SH-SY5Y (cell line): ENCODE results near the gene COL18A1.

Experiments used
- GATA2 ChIP-seq: IDR thresholded peaks from 2 replicates; pipeline ENCODE4 v1.6.1; 2011; ENCODE audit warnings: mild to moderate bottlenecking, low read depth, low read length
- GATA3 ChIP-seq: IDR thresholded peaks from 2 replicates; pipeline ENCODE4 v1.6.1; 2011; ENCODE audit warnings: low read depth, mild to moderate bottlenecking, low read length, moderate library complexity

DNA sequence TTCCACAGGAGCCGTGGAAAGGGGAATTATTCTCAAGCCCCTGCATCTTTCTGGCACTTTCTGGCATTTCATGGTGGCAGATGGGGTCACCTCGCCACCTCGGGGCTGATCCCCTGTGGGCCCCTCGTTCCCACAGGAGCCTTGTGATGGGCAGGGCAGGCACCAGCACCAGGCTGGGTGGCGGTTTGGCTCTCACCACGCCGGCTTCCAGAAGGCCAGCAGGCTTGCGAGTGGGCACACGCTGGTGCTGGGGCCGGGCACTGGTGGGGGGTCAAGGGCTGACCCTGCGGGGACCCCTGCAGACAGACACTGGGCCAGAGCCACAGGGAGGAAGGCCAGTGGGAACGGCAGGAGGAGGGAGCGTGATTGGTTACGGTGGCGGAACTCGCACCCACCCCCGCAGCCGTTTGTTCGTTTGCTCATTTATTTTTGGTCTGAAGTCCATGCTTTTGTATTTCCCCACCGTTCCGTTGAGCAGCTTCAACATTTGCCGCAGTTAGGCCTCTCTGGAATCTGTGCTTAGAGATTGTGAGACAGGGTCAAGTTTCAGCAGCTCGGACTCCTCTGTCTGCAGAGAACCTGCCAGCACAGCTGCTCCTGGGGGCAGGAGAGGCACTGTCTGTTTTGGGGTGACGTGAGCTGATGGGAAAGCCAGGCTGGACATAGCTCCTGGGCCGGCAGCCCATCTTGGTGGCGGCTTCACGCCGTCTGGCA is 5.3 kb downstream of the COL18A1 start:
- TF ChIP-seq GATA2 (no peak), GATA3 (no peak)
